OCI-M2 (cell line): Measurements from ENCODE around the gene KRTAP1-5.
"Not testable (repeated sequence)": the region's sequence is repeated elsewhere in the genome, so short reads cannot be mapped to it uniquely, and the experiment has no call there.

Experiments used
- DNase-seq: peaks from one replicate; lab custom pipeline; 2025; ENCODE audit not compliant: unreplicated experiment; lab: John Stamatoyannopoulos, UW

KRTAP1-5 gene

DNA sequence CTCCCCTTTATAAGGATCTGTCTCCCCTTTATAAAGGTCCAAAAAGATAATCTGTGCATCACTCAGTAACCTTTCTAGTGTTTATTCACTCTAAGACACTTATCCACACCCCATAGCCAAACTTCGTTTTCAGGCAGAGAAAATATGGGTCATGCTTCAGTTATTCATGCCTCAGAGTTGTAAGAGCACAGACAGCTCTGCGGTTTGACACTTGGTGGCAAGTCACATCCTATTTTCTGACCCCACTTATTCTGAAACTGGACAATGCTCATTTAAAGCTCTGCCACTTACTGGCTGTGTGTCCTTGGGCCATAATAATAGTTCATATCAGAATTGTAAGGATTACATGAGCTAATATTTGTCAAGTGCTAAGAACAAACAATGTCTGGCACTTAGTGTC is 22.1 kb upstream of the KRTAP1-5 start:
- no peak for DNase-seq

DNA sequence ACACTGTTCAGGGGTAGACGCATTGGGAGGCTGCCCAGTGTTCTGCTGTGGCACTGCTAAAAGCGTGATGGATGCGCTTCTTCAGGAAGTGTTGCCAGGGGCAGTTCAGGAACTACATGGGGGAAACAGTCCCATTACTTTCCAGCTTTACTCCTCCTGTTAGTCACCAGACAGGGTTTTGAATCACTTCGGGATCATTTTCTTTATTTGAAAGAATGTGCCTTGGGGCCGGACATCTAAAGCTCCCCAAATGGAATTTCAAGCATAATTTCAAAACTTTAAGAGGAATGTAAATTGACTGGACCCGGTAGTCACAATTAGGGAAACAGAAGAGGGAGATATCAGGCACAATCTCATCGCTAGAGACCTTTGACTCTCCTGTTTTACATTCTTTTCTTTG is 21.4 kb upstream of the KRTAP1-5 start:
- DNase-seq: no peak

DNA sequence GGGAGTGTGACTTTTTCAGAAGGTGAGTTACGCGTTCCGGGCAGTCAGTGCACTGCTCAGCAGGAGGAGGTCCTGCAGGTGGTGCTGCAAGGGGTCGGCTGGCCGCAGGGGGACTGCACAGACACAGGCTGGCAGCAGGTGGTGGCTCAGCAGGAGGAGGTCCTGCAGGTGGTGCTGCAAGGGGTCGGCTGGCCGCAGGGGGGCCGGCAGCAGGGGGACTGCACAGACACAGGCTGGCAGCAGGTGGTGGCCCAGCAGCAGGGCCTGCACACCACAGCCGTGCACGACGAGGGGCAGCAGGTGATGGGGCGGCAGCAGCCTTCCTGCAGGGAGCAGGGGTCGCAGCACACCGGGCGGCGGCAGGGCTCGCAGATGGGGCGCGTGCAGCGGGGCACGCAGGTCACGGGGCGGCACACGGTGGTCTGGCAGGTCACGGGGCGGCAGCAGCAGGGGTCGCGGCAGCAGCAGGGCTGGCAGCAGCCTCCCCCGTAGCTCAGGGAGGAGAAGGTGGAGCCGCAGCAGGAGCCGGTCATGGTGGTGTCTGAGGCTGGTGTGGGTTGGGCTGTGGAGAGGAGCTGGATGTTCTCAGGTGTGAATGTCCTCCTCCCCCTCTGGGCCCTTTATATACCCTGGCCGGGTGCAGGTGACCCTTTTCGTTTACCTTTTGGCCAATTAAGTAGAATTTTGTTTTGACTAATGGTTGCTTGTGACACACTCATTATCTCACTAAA is 19.9 kb upstream of the KRTAP1-5 start, which contains the start of gene KRTAP2-1:
KRTAP2-1 (minus strand) TSS at position 582 of the 731 bp plus-strand sequence; CDS start at position 533, 49 bp downstream.
- DNase-seq: not testable (repeated sequence)

DNA sequence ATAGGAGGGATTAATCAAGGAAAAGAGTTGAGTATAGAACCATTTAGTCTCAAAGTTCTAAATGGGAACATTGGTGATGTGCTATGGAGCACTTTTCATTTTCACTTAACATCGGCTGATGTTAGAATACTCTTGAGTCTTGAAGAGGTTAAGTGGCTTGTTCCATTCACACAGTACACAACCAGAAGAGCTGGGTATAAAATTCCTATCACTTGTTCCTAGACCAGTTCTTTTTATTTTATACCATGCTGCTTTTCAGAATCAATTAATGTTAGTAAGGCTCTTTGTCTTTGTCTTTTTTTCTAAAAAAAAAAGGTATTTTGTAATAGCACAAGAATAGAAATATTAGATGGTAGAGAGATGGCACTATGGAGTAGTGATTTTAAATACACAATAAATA is 15.9 kb upstream of the KRTAP1-5 start:
- DNase-seq: no peak

- not testable (repeated sequence) for DNase-seq
Observed at GRCh38 chr17:41040783-41041571, 14.0 kb upstream of the KRTAP1-5 start, which contains the start of gene KRTAP1-1. Gene KRTAP1-1 (minus strand): TSS chr17:41041450. CDS start chr17:41041397, 53 bp downstream.

DNA sequence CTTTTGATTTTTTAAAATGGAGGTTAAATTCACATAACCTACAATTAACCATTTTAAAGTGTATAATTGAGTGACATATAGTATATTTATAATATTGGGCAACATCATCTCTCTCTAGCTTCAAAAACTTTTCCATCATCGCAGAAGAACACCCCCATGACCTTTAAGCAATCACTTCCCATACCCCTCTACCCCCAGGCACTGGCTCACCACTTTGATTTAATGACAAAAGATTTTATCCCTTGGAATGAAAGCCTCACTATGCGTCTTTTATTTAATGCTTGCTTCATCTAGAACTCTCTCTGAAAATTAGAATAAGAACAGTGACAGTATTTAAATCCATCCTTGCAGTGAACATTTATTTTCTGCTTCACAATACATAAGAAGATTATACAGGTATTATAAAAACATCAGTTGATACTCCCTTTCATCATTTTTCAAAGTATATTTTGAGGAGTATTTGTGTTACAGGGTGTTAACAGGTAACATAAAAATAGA is 10.9 kb upstream of the KRTAP1-5 start:
- DNase-seq: no peak

- not testable (repeated sequence) for DNase-seq
Observed at GRCh38 chr17:41034346-41034935, 7.4 kb upstream of the KRTAP1-5 start, which contains the start of gene KRTAP1-3. Gene KRTAP1-3 (minus strand): TSS chr17:41034874. CDS start chr17:41034821, 53 bp downstream.

DNA sequence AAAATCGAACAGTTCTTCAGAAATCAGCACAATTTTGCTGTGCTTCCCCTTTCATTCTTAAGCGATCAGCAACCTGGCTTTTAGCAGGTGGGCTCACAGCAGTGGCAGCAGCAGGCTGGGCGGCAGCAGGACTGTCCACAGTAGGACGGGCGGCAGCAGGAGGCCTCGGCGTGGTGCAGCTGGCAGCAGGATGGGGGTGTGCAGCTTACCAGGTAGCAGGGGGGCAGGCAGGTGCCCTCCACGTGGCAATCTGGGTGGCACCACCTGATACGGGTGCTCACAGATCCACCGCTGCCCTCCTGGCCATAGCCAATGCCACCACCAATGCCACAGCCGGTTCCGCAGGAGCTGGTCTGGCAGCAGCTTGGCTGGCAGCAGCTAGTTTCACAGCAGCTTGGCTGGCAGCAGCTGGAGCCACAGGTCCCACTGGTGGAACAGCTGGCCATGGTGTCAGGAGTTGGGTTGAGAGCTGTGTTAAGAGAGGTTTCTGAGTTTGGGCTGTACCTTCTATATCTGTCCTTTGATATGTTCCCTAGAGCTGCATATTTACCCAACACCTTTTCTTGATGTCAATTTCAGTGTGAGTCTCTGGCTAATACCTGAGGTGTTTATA is 2.7 kb upstream of the KRTAP1-5 start, which contains the start of gene KRTAP1-4:
KRTAP1-4 (minus strand) TSS at position 563 of the 613 bp plus-strand sequence; CDS start at position 446, 117 bp downstream.
- no peak for DNase-seq

GRCh38 chr17:41024697-41025096 is 2.3 kb downstream of the KRTAP1-5 start:
- no peak for DNase-seq

DNA sequence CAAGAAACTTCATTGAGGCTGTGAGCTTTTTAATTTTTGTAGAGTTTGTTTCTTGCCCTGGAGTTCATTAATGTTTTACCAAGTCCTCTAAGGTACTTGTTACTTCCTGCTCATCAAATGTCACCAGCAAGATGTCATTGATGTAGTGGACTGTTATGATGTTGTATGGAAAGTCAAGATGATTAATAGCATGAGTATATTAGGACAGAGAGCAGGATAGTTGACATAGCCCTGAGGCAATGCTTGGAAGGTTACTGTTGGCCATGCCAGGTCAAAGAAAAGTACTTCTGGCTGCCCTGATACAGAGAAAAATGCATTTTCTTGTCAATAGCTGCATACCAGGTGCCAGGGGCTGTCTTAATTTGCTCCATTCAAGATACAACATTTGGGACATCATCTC is 6.7 kb downstream of the KRTAP1-5 start:
- no peak for DNase-seq

DNA sequence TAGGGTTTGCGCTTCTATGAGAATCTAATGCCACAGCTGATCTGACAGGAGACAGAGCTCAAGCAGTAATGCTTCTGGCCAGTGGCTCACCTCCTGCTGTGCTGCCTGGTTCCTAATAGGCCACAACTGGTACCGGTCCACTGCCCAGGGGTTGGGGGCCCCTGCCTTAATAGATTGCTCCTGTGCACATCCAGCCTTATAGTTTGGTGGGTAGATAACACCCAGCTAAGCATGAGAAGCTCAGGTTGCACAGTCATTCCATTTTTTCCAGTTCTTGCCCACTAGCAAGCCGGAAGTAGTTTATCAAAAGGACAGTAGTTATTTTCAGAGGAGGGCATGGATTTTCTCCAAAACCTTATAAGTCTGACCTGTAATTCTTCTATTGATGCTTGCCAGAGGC is 7.6 kb downstream of the KRTAP1-5 start:
- DNase-seq: no peak

DNA sequence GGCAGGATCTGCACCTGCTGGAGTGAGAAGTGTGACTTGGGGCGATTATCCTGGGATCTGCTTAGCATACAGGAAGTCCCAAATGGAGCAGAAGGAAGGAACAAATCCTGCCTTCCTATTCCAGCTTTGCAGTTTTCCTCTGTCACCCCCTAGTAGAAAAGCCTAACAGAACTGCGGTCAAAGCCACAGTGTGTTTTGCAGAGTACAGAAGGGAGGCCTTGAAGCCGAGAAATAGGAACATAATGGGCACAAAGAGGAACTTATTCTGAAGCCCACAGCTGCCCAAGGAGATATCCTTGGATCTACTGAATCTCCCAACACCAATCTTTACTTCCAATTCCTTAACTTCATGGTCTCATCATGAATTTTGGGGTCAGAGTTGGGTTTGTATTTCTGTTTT is 8.5 kb downstream of the KRTAP1-5 start:
- DNase-seq: no peak

- no peak for DNase-seq
Observed at GRCh38 chr17:41016578-41017215, 10.3 kb downstream of the KRTAP1-5 start.

- no peak for DNase-seq
Observed at GRCh38 chr17:41015454-41015853, 11.6 kb downstream of the KRTAP1-5 start.

- no peak for DNase-seq
Observed at GRCh38 chr17:41013606-41014005, 13.4 kb downstream of the KRTAP1-5 start.

DNA sequence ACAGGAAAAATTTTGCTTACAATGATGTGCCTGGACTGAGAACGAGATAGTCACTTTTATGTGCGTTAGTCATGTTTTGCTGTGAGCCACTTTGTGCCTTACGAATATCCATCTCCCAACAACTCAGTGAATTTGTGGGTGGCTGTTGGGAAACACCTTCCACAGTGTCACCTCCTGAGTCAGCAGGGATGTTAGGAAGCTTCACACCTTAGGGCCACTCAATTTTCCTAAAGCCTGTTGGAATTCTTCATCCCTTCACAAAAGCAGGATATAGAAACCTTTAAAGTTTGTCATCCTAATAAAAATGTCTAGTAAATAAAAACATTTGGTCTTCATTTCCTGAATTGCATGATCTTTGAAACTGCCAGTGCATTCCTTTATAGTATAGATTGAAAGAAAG is 13.8 kb downstream of the KRTAP1-5 start:
- DNase-seq: no peak

DNA sequence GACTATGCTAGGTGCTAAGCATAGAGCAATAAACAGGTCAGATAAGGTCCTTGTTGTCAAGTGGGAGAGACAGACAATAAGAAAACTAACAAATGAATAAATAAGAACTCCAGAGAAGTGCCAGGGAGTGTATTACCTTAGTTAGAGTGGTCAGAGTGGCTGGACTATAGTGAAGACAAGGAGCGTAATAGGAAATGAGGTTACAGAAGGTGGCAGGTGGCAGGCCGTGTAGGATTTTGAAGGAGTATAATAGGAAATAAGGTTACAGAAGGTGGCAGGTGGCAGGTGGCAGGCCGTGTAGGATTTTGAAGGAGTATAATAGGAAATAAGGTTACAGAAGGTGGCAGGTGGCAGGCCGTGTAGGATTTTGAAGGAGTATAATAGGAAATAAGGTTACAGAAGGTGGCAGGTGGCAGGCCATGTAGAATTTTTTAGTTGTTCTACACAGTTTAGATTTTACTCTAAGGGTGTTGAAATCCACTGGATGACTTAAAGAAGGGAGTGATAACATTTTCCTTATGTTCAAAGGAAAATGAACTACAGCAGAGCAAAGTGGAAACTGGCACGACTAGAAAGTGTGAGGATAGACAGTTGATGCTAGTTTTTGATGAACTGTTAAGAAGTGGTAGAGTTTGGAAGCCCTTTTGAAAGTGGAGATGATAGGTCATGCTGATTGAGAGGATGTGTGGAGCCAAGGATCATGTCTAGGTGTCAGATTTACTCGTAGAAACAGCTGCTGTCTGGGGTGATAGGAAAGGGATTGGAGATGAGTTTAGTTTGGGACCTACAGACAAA is 14.5 kb downstream of the KRTAP1-5 start:
- no peak for DNase-seq

- no peak for DNase-seq
Observed at GRCh38 chr17:41010441-41010840, 16.6 kb downstream of the KRTAP1-5 start.

DNA sequence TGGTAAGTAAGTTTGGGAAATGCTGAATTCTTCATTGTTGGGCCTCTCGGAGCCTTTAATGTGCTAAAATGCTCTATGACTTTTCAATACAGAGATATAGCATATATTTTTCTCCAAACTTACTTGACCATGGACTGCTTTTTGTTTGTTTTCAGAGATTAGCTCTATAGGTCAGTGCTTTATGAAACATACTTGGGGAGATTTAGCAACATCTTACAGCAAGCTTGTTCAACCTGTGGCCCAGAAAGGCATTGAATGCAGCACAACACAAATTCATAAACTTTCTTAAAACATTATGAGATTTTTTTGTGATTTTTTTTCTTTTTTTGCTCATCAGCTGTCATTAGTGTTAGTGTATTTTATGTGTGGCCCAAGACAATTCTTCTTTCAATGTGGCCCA is 17.1 kb downstream of the KRTAP1-5 start:
- DNase-seq: no peak
